ENCODE results near the gene DUSP1. TPM values are rescaled to one million over a fixed set of nuclear protein-coding genes. Genes with fewer than 3 reads are reported as not detected.

Gene DUSP1
- total RNA-seq, 1 donor from 2014 or later, result 4.2 TPM

GRCh38 chr5:172731680-172732074 is 39.3 kb downstream of the DUSP1 start:
- Histone ChIP-seq H4K20me1 (ENCODE audit: low read depth) (no peaks in the 10 kb centered on the region), H3K79me2 (ENCODE audit: low read depth) (no peaks in the 10 kb centered on the region), H2AFZ (replicated peaks) (no peak overlapping the region), H3K4me1 (no peaks in the 10 kb centered on the region), H3K4me2 (no peak overlapping the region), H3F3A (ENCODE audit: low read depth) (no peaks in the 10 kb centered on the region), H3K4me3 (no peak overlapping the region), H3K9me3 (ENCODE audit: low read depth) (no peaks in the 10 kb centered on the region), H3K27me3 (peaks cover 2% of the 10 kb centered on the region), H3K36me3 (no peaks in the 10 kb centered on the region), H3K27ac (no peak overlapping the region), H3K9ac (no peak overlapping the region)
- no peak overlapping the region for H3K27ac Mint-ChIP-seq
- H3K36me3 Mint-ChIP-seq, result no peaks in the 10 kb centered on the region
- H3K4me1 Mint-ChIP-seq, result peaks cover 13% of the 10 kb centered on the region
- peaks cover 8% of the 10 kb centered on the region for H3K27me3 Mint-ChIP-seq (ENCODE audit: insufficient read depth, low read depth)
- H3K4me3 Mint-ChIP-seq, result no peak overlapping the region
- H3K9me3 Mint-ChIP-seq, result no peaks in the 10 kb centered on the region
- TF ChIP-seq EZH2 (IDR thresholded peaks at IDR 0.05) (no peak), EZH2phosphoT487 (IDR thresholded peaks at IDR 0.05) (no peak)
- TF ChIP-seq, protein P1, sequence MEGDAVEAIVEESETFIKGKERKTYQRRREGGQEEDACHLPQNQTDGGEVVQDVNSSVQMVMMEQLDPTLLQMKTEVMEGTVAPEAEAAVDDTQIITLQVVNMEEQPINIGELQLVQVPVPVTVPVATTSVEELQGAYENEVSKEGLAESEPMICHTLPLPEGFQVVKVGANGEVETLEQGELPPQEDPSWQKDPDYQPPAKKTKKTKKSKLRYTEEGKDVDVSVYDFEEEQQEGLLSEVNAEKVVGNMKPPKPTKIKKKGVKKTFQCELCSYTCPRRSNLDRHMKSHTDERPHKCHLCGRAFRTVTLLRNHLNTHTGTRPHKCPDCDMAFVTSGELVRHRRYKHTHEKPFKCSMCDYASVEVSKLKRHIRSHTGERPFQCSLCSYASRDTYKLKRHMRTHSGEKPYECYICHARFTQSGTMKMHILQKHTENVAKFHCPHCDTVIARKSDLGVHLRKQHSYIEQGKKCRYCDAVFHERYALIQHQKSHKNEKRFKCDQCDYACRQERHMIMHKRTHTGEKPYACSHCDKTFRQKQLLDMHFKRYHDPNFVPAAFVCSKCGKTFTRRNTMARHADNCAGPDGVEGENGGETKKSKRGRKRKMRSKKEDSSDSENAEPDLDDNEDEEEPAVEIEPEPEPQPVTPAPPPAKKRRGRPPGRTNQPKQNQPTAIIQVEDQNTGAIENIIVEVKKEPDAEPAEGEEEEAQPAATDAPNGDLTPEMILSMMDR (IDR thresholded peaks at IDR 0.05), result no peak
- DNase-seq (ENCODE audit: low spot score), result no peak

GRCh38 chr5:172730981-172731679 is 39.9 kb downstream of the DUSP1 start:
- DNase-seq (ENCODE audit: low spot score), result no peak
- H3K4me3 Mint-ChIP-seq, result no peak overlapping the region

DNA sequence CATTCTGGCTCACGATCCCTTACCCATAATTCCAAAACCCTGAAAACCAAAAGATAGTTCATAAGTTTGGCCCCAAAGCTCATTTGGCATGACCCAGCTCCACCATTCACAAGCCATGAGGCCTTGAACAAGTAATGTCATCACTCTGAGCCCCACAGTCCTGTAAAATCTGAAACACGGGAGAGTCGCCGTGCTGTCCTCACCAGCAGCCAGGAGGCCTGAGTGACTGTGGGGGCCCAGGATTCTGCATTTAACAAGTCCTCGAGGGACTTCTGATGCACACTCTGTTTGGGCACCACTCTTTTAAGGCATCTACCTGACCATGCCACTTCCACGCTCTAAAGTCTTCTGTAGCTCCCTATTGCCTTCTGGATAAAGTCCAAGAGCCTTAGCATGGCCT is 40.8 kb downstream of the DUSP1 start:
- Mint-ChIP-seq H3K36me3 (no peaks in the 10 kb centered on the region), H3K27me3 (ENCODE audit: insufficient read depth, low read depth) (peaks cover 11% of the 10 kb centered on the region), H3K9me3 (no peaks in the 10 kb centered on the region), H3K4me1 (peaks cover 13% of the 10 kb centered on the region), H3K4me3 (no peak overlapping the region), H3K27ac (no peak overlapping the region)
- H2AFZ ChIP-seq (replicated peaks), result no peak overlapping the region
- H3K27me3 ChIP-seq, result peaks cover 4% of the 10 kb centered on the region
- H3K4me2 ChIP-seq, result no peak overlapping the region
- no peak for DNase-seq (ENCODE audit: low spot score)
- H4K20me1 ChIP-seq (ENCODE audit: low read depth), result no peaks in the 10 kb centered on the region
- no peak overlapping the region for H3K9ac ChIP-seq
- no peaks in the 10 kb centered on the region for H3K79me2 ChIP-seq (ENCODE audit: low read depth)
- no peak overlapping the region for H3K4me3 ChIP-seq
- H3K27ac ChIP-seq, result no peak overlapping the region
- H3K4me1 ChIP-seq, result no peaks in the 10 kb centered on the region
- H3K9me3 ChIP-seq (ENCODE audit: low read depth), result no peaks in the 10 kb centered on the region
- H3F3A ChIP-seq (ENCODE audit: low read depth), result no peaks in the 10 kb centered on the region
- H3K36me3 ChIP-seq, result no peaks in the 10 kb centered on the region
- TF ChIP-seq, protein P1 (IDR thresholded peaks at IDR 0.05), result no peak
- TF ChIP-seq EZH2 (IDR thresholded peaks at IDR 0.05) (no peak), EZH2phosphoT487 (IDR thresholded peaks at IDR 0.05) (no peak)

More at GRCh38 chr5:172730981-172731679, 39.9 kb downstream of the DUSP1 start:
- Histone ChIP-seq H3K9ac (no peak overlapping the region), H3K4me1 (no peaks in the 10 kb centered on the region), H3K27ac (no peak overlapping the region), H4K20me1 (ENCODE audit: low read depth) (no peaks in the 10 kb centered on the region), H3K9me3 (ENCODE audit: low read depth) (no peaks in the 10 kb centered on the region), H3K27me3 (peaks cover 4% of the 10 kb centered on the region), H3K36me3 (no peaks in the 10 kb centered on the region), H3K4me2 (no peak overlapping the region), H2AFZ (replicated peaks) (no peak overlapping the region), H3K4me3 (no peak overlapping the region), H3F3A (ENCODE audit: low read depth) (no peaks in the 10 kb centered on the region), H3K79me2 (ENCODE audit: low read depth) (no peaks in the 10 kb centered on the region)
- Mint-ChIP-seq H3K36me3 (no peaks in the 10 kb centered on the region), H3K4me1 (peaks cover 13% of the 10 kb centered on the region), H3K27me3 (ENCODE audit: insufficient read depth, low read depth) (peaks cover 11% of the 10 kb centered on the region), H3K9me3 (no peaks in the 10 kb centered on the region), H3K27ac (no peak overlapping the region)
- TF ChIP-seq, protein P1 (IDR thresholded peaks at IDR 0.05), result no peak
- TF ChIP-seq EZH2phosphoT487 (IDR thresholded peaks at IDR 0.05), result no peak
- no peak for TF ChIP-seq EZH2 (IDR thresholded peaks at IDR 0.05)

Data from neural progenitor cell (in vitro differentiated cells).